ENCODE measurements around the gene LARGE1.

DNA sequence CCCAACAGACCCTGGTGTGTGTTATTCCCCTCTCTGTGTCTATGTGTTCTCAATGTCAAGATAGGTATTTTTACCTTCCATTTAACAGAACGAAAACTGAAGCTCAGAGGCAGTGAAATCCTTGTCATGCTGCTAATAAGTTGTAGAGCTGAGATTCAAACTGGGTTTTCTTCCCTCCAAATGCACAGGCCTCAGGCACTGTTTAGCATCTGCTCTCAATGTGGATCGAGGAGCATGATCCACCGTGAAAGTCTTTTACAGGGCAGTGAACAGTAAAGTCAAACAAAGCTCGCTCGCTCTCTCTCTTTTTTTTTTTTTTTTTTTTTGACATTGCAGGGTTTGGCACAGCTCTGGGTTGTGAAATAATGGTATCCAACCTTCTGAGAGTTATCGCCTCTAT, 461.1 kb downstream of the LARGE1 start:
- TF ChIP-seq, protein P1, sequence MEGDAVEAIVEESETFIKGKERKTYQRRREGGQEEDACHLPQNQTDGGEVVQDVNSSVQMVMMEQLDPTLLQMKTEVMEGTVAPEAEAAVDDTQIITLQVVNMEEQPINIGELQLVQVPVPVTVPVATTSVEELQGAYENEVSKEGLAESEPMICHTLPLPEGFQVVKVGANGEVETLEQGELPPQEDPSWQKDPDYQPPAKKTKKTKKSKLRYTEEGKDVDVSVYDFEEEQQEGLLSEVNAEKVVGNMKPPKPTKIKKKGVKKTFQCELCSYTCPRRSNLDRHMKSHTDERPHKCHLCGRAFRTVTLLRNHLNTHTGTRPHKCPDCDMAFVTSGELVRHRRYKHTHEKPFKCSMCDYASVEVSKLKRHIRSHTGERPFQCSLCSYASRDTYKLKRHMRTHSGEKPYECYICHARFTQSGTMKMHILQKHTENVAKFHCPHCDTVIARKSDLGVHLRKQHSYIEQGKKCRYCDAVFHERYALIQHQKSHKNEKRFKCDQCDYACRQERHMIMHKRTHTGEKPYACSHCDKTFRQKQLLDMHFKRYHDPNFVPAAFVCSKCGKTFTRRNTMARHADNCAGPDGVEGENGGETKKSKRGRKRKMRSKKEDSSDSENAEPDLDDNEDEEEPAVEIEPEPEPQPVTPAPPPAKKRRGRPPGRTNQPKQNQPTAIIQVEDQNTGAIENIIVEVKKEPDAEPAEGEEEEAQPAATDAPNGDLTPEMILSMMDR (IDR thresholded peaks at IDR 0.05) = no peak
- TF ChIP-seq POLR2A (IDR thresholded peaks at IDR 0.05) = no peak

Measured in uterus (tissue), 2 donors.